H1 (cell line): Measurements from ENCODE around the gene ADAM19. TPM values are rescaled to one million over a fixed set of nuclear protein-coding genes. Genes with fewer than 3 reads are reported as not detected.
A peak's percentile ranks its signal among the peaks of the same experiment; 100 is the strongest.

Experiments used
- CTCF ChIA-PET: fragments of 300-600 bp; sonication (Branson Sonifier 250); formaldehyde crosslinking; loops from one replicate; lab custom pipeline; 2021; ENCODE audit not compliant: partially characterized antibody; lab: Charles Lee
- POLR2A ChIA-PET: fragments of 300-600 bp; sonication (Branson Sonifier 250); formaldehyde crosslinking; loops from one replicate; lab custom pipeline; 2021; ENCODE audit warnings: inconsistent platforms; ENCODE audit not compliant: partially characterized antibody; lab: Charles Lee
- DNase-seq, 2 experiments: peaks; one replicate each; pipeline versions ENCODE4 v3.0.0 to v3.0.0-alpha.2; 2010 to 2022; ENCODE audit warnings: low spot score in 2 of 2, low read depth in 1 of 2, mixed read lengths in 1 of 2
- FAIRE-seq: peaks from 2 replicates; lab custom pipeline; 2011; peaks lifted over from hg19 to GRCh38; lab: Jason Lieb, UNC
- H2AFZ ChIP-seq: 2 replicates; pipeline ENCODE4 v1.8.1; 2012; ENCODE audit warnings: low read length, inconsistent platforms
- H2AK5ac ChIP-seq: 2 replicates; pipeline ENCODE4 v1.6.1; 2013; ENCODE audit warnings: low read depth, low read length
- H2BK120ac ChIP-seq: replicated peaks from 2 replicates; pipeline ENCODE3; 2013; ENCODE audit warnings: low read depth, low read length, inconsistent platforms
- H2BK12ac ChIP-seq: 2 replicates; pipeline ENCODE4 v1.6.1; 2013; ENCODE audit warnings: low read depth, low read length
- H2BK15ac ChIP-seq: 2 replicates; pipeline ENCODE4 v1.6.1; 2013; ENCODE audit warnings: low read length
- H2BK20ac ChIP-seq: 2 replicates; pipeline ENCODE4 v1.6.1; 2013; ENCODE audit warnings: low read length
- H2BK5ac ChIP-seq: 2 replicates; pipeline ENCODE4 v1.6.1; 2013; ENCODE audit warnings: low read depth, low read length
- H3K14ac ChIP-seq: 2 replicates; pipeline ENCODE4 v1.6.1; 2013; ENCODE audit warnings: inconsistent platforms; ENCODE audit not compliant: insufficient read length
- H3K18ac ChIP-seq: 2 replicates; pipeline ENCODE4 v1.6.1; 2013; ENCODE audit warnings: low read length; ENCODE audit errors: extremely low read depth
- H3K23ac ChIP-seq: 2 replicates; pipeline ENCODE4 v1.6.1; 2013; ENCODE audit warnings: inconsistent platforms; ENCODE audit not compliant: insufficient read length
- H3K23me2 ChIP-seq: 2 replicates; pipeline ENCODE4 v1.6.1; 2013; ENCODE audit warnings: low read depth, low read length
- H3K27ac ChIP-seq: 2 replicates; pipeline ENCODE4 v1.6.1; 2011; ENCODE audit warnings: low read depth, low read length, inconsistent platforms
- H3K27me3 ChIP-seq, 4 experiments: replicated peaks in 1 of 4; 1 replicate in 1 of 4; 2 replicates in 3 of 4; pipeline versions ENCODE4 v1.6.1 to v1.8.1; 2011 to 2013; ENCODE audit warnings: low read length in 3 of 4, mild to moderate bottlenecking in 3 of 4, inconsistent platforms in 2 of 4, mixed read lengths in 2 of 4, moderate library complexity in 1 of 4; ENCODE audit not compliant: control insufficient read depth in 3 of 4, insufficient read depth in 3 of 4; ENCODE audit errors: extremely low read depth in 1 of 4
- H3K36me3 ChIP-seq, 4 experiments: 2 replicates each; pipeline versions ENCODE4 v1.6.1 to v1.8.1; 2011 to 2013; ENCODE audit warnings: mild to moderate bottlenecking in 4 of 4, low read length in 3 of 4, moderate library complexity in 2 of 4, control low read depth in 1 of 4, inconsistent platforms in 1 of 4; ENCODE audit not compliant: insufficient read depth in 4 of 4, control insufficient read depth in 2 of 4
- H3K4ac ChIP-seq: replicated peaks from 2 replicates; pipeline ENCODE3; 2013; ENCODE audit warnings: low read length, low read depth, mixed read lengths, inconsistent platforms; ENCODE audit not compliant: insufficient read length
- H3K4me1 ChIP-seq, 4 experiments: replicated peaks in 1 of 4; 1 replicate in 1 of 4; 2 replicates in 3 of 4; pipeline versions ENCODE4 v1.6.1 to v1.8.1; 2011 to 2013; ENCODE audit warnings: low read length in 3 of 4, inconsistent platforms in 2 of 4, mixed read lengths in 1 of 4; ENCODE audit not compliant: insufficient read depth in 4 of 4, control insufficient read depth in 3 of 4
- H3K4me2 ChIP-seq, 2 experiments: 2 replicates each; pipeline versions ENCODE4 v1.6.1 to v1.8.1; 2011 to 2013; ENCODE audit warnings: low read depth in 2 of 2, low read length in 2 of 2, control low read depth in 1 of 2, inconsistent platforms in 1 of 2, mild to moderate bottlenecking in 1 of 2; ENCODE audit not compliant: insufficient read depth in 1 of 2
- H3K4me3 ChIP-seq, 4 experiments: fragments of 200-600, 300-600 bp in 1 of 4; sonication (generic), shearing (Covaris generic), sonication (Bioruptor Twin) in 1 of 4; 2 replicates each; pipeline versions ENCODE4 v1.5.1 to v1.8.1; 2011 to 2016; ENCODE audit warnings: low read length in 4 of 4, low read depth in 3 of 4, control low read depth in 2 of 4, inconsistent platforms in 2 of 4, mild to moderate bottlenecking in 2 of 4, mixed read lengths in 1 of 4, moderate library complexity in 1 of 4; ENCODE audit not compliant: insufficient read depth in 2 of 4; ENCODE audit errors: extremely low read depth in 1 of 4
- H3K56ac ChIP-seq: replicated peaks from 2 replicates; pipeline ENCODE3; 2013; ENCODE audit warnings: low read depth, mild to moderate bottlenecking, mixed read lengths, low read length, inconsistent platforms; ENCODE audit not compliant: insufficient read length
- H3K79me1 ChIP-seq: 2 replicates; pipeline ENCODE4 v1.6.1; 2013; ENCODE audit warnings: low read depth, low read length, control low read depth
- H3K79me2 ChIP-seq, 2 experiments: 2 replicates each; pipeline versions ENCODE4 v1.6.1 to v1.8.1; 2012 to 2013; ENCODE audit warnings: low read length in 2 of 2, mild to moderate bottlenecking in 2 of 2, inconsistent platforms in 1 of 2; ENCODE audit not compliant: insufficient read depth in 2 of 2, control insufficient read depth in 1 of 2
- H3K9ac ChIP-seq, 4 experiments: replicated peaks in 1 of 4; 1 replicate in 1 of 4; 2 replicates in 3 of 4; pipeline versions ENCODE4 v1.6.1 to v1.8.1; 2011 to 2013; ENCODE audit warnings: low read depth in 3 of 4, low read length in 3 of 4, control low read depth in 2 of 4, mild to moderate bottlenecking in 2 of 4, moderate library complexity in 2 of 4, inconsistent platforms in 1 of 4; ENCODE audit errors: extremely low read depth in 1 of 4
- H3K9me3 ChIP-seq, 2 experiments: 2 replicates each; pipeline versions ENCODE4 v1.6.1 to v1.8.1; 2012 to 2013; ENCODE audit warnings: mild to moderate bottlenecking in 2 of 2, moderate library complexity in 2 of 2, control low read depth in 1 of 2, inconsistent platforms in 1 of 2, low read depth in 1 of 2, low read length in 1 of 2, mixed read lengths in 1 of 2; ENCODE audit not compliant: insufficient read depth in 2 of 2
- H4K20me1 ChIP-seq, 2 experiments: replicated peaks in 1 of 2; 2 replicates each; pipeline versions ENCODE3 to v1.8.1; 2011 to 2013; ENCODE audit warnings: inconsistent platforms in 2 of 2, low read length in 2 of 2, mild to moderate bottlenecking in 1 of 2; ENCODE audit not compliant: insufficient read depth in 2 of 2, control insufficient read depth in 1 of 2
- H4K5ac ChIP-seq: 2 replicates; pipeline ENCODE4 v1.6.1; 2013; ENCODE audit warnings: low read length, low read depth, mixed read lengths, inconsistent platforms; ENCODE audit not compliant: insufficient read length
- H4K8ac ChIP-seq: 2 replicates; pipeline ENCODE4 v1.8.0; 2013; ENCODE audit warnings: mild to moderate bottlenecking, moderate library complexity, low read length, inconsistent platforms; ENCODE audit not compliant: insufficient read depth; ENCODE audit errors: extremely low read depth
- H4K91ac ChIP-seq: replicated peaks from 2 replicates; pipeline ENCODE3; 2013; ENCODE audit warnings: low read length, mixed read lengths, inconsistent platforms; ENCODE audit not compliant: insufficient read length
- CTBP2 ChIP-seq: IDR thresholded peaks from 2 replicates; pipeline ENCODE4 v1.7.0; 2011; ENCODE audit warnings: borderline replicate concordance, mild to moderate bottlenecking, moderate library complexity, mixed read lengths, low read length; ENCODE audit not compliant: insufficient read depth, insufficient read length
- MAFK ChIP-seq: IDR thresholded peaks from 2 replicates; pipeline ENCODE4 v1.6.1; 2012; ENCODE audit warnings: low read depth, mild to moderate bottlenecking, improper control_type of control experiment, low read length
- WGBS, 2 experiments: shearing (Covaris generic) in 1 of 2; methylation state at CpG; one replicate each; pipeline versions ENCODE4 v1.1.6 to v1.1.7; 2013 to 2015; ENCODE audit warnings: low lambda C conversion rate in 2 of 2, mixed read lengths in 2 of 2, inconsistent platforms in 1 of 2, low coverage in 1 of 2, missing lambda C conversion rate in 1 of 2; ENCODE audit not compliant: insufficient replicate concordance in 2 of 2, insufficient coverage in 1 of 2, insufficient read length in 1 of 2; ENCODE audit errors: extremely low coverage in 1 of 2, missing lambda C conversion rate in 1 of 2; 5-methylcytosine and 5-hydroxymethylcytosine counted together
- polyA plus RNA-seq, 7 experiments: library from polyadenylated mRNA; depleted of rRNA in 3 of 7; stranded (reverse) in 5 of 7; unstranded in 2 of 7; fragments of >200 nt in 5 of 7; fragments of 200-250 nt in 2 of 7; gene quantifications; 1 replicate in 5 of 7; 2 replicates in 1 of 7; 4 replicates in 1 of 7; pipeline versions ENCODE4 v1.2.1 to v1.2.3, GENCODE V29; 2011 to 2013; ENCODE audit warnings: missing spikeins in 2 of 7, mixed read lengths in 2 of 7
- total RNA-seq: library from RNA; stranded (reverse); fragmentation: NEBNext Ultra II Directional; extraction: Animal tissue kit (Norgen Biotek cat#: 25700); gene quantifications from 2 replicates; pipeline ENCODE4 v1.2.1, GENCODE V29; 2021
- TF ChIP-seq, protein P1 (sequence below), 3 experiments: IDR thresholded peaks; 1 replicate in 2 of 3; 2 replicates in 1 of 3; pipeline versions ENCODE4 v1.5.1 to v1.6.1; 2011; ENCODE audit warnings: low read length in 3 of 3, mild to moderate bottlenecking in 3 of 3, inconsistent platforms in 2 of 3, low read depth in 1 of 3, moderate library complexity in 1 of 3; ENCODE audit not compliant: insufficient read depth in 1 of 3; ENCODE audit errors: control extremely low read depth in 1 of 3

The ADAM19 gene
- total and polyA plus RNA-seq, 2 of the 8 experiments (the other 6 are each of a cell fraction or from before 2014, with no cell fraction given), result 6.5 to 22.7 TPM

DNA sequence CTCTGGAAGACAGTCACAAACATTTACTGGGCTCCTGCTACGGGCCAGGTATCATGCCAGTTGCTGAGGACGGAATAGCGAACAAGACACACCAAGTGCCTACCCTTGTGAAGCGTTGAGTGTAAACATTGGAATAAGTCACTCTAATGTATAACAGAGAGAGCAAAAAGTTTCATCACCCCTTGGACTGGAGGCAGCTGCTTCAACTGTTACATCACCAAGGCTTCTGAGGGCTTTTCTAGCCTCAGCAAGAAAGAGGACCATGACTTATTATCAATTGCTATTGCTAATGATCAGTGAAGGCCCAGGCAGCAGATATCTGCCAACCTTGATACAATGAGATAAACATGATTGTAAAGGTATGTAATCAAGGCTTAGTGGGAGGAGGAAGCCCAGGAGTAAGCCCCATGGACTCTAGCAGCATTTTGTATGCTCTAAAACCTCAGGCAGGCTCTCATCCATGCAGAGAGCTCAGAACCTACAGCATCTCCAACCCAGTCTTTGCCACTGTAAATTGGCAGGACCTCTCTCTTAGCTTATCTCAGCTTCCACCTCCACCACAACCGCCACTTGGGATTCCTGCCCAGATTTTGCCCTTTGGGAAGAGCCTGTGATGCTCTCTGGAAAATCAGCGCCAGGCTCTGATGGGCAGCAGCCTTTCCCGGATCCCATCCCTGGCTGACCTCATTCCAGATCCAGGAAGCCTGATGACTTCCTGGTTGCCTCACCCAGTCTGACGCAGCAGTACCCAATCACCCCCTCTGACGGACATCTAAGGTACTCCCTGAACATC is 54.5 kb downstream of the ADAM19 start:
- ChIA-PET POLR2A (no interaction called here), CTCF (interaction anchor here (1.0 to 1.1 kb wide), 2 partner anchors 9 to 12 kb away, joined by 3 to 4 read pairs; no protein-coding TSS in a partner anchor)
- H2BK15ac ChIP-seq, result no peak overlapping the region
- H2BK12ac ChIP-seq, result no peak overlapping the region
- no peaks in the 10 kb centered on the region for H3K9me3 ChIP-seq
- no peak overlapping the region for H3K4ac ChIP-seq
- no peak overlapping the region for H2BK5ac ChIP-seq
- no peaks in the 10 kb centered on the region for H3K79me2 ChIP-seq
- no peak overlapping the region for H3K27ac ChIP-seq
- H2AFZ ChIP-seq, result no peak overlapping the region
- H3K36me3 ChIP-seq, result no peaks in the 10 kb centered on the region; a peak in 1 of 8 replicates
- H3K4me1 ChIP-seq, result no peaks in the 10 kb centered on the region
- no peaks in the 10 kb centered on the region for H3K23me2 ChIP-seq
- H4K20me1 ChIP-seq, result peaks cover 0 to 2% of the 10 kb centered on the region in 2 experiments
- DNase-seq (no peak), FAIRE-seq (no peak)
- H2BK20ac ChIP-seq, result no peak overlapping the region
- no peak overlapping the region for H3K18ac ChIP-seq
- no peak overlapping the region for H3K56ac ChIP-seq
- 90% methylated on average over 9 of the region's 9 CpGs; no CpG with 5 or more reads in 1 of the 2 experiments for WGBS, 2 experiments
- H3K79me1 ChIP-seq, result no peaks in the 10 kb centered on the region
- no peak overlapping the region for H2AK5ac ChIP-seq
- no peak overlapping the region for H3K4me3 ChIP-seq
- H3K4me2 ChIP-seq, result no peak overlapping the region
- no peak overlapping the region for H3K9ac ChIP-seq
- H3K27me3 ChIP-seq, result no peaks in the 10 kb centered on the region
- no peak overlapping the region for H3K23ac ChIP-seq
- no peak overlapping the region for H2BK120ac ChIP-seq
- TF ChIP-seq, protein P1, sequence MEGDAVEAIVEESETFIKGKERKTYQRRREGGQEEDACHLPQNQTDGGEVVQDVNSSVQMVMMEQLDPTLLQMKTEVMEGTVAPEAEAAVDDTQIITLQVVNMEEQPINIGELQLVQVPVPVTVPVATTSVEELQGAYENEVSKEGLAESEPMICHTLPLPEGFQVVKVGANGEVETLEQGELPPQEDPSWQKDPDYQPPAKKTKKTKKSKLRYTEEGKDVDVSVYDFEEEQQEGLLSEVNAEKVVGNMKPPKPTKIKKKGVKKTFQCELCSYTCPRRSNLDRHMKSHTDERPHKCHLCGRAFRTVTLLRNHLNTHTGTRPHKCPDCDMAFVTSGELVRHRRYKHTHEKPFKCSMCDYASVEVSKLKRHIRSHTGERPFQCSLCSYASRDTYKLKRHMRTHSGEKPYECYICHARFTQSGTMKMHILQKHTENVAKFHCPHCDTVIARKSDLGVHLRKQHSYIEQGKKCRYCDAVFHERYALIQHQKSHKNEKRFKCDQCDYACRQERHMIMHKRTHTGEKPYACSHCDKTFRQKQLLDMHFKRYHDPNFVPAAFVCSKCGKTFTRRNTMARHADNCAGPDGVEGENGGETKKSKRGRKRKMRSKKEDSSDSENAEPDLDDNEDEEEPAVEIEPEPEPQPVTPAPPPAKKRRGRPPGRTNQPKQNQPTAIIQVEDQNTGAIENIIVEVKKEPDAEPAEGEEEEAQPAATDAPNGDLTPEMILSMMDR (IDR thresholded peaks at IDR 0.05; ENCODE audit: control extremely low read depth in 1 of 3, insufficient read depth in 1 of 3, low read depth in 1 of 3, low read length in 3 of 3), result peak in 1 of 3 experiments; percentile 20; a peak in 1 of 4 replicates
- TF ChIP-seq CTBP2 (no peak), MAFK (no peak)
- no peak overlapping the region for H4K91ac ChIP-seq
- H3K14ac ChIP-seq, result no peak overlapping the region
- H4K5ac ChIP-seq, result no peak overlapping the region
- H4K8ac ChIP-seq, result no peak overlapping the region; the same call in 1 of the 2 replicates
